Esophagus (tissue), 2 donors: ENCODE results near the gene VPS9D1. TPM values are rescaled to one million over a fixed set of nuclear protein-coding genes. Genes with fewer than 3 reads are reported as not detected.
A peak's percentile ranks its signal among the peaks of the same experiment; 100 is the strongest.
"Not testable (repeated sequence)": the region's sequence is repeated elsewhere in the genome, so short reads cannot be mapped to it uniquely, and the experiment has no call there.

Experiments used
- H3K27ac ChIP-seq, 2 donors: one replicate each; pipeline ENCODE4 v1.5.1; 2013; ENCODE audit warnings: low read depth in 2 of 2, mild to moderate bottlenecking in 2 of 2, inconsistent platforms in 1 of 2, low read length in 1 of 2, moderate library complexity in 1 of 2
- H3K27me3 ChIP-seq, 2 donors: one replicate each; pipeline ENCODE4 v1.6.1; 2013; ENCODE audit warnings: low read length in 2 of 2, control low read depth in 1 of 2, mild to moderate bottlenecking in 1 of 2; ENCODE audit not compliant: insufficient read depth in 2 of 2, control insufficient read depth in 1 of 2
- H3K36me3 ChIP-seq, 2 donors: one replicate each; pipeline ENCODE4 v1.6.1; 2013; ENCODE audit warnings: low read length in 1 of 2; ENCODE audit not compliant: control insufficient read depth in 2 of 2, insufficient read depth in 2 of 2
- H3K4me1 ChIP-seq, 2 donors: one replicate each; pipeline ENCODE4 v1.6.1; 2013; ENCODE audit warnings: low read length in 1 of 2; ENCODE audit not compliant: control insufficient read depth in 2 of 2, insufficient read depth in 2 of 2
- H3K4me3 ChIP-seq, 2 donors: one replicate each; pipeline ENCODE4 v1.5.1; 2013; ENCODE audit warnings: low read length in 2 of 2, mild to moderate bottlenecking in 2 of 2, low read depth in 1 of 2, moderate library complexity in 1 of 2
- H3K9me3 ChIP-seq, 2 donors: one replicate each; pipeline ENCODE4 v1.6.1; 2013; ENCODE audit warnings: mild to moderate bottlenecking in 2 of 2, low read depth in 1 of 2, low read length in 1 of 2, moderate library complexity in 1 of 2; ENCODE audit not compliant: control insufficient read depth in 2 of 2, insufficient read depth in 1 of 2
- WGBS, 2 donors: extraction: QIAGEN DNeasy Blood & Tissue Kit; methylation state at CpG; one replicate each; pipeline ENCODE4 v1.1.7; 2013; 5-methylcytosine and 5-hydroxymethylcytosine counted together
- polyA plus RNA-seq, 2 donors: library from polyadenylated mRNA; stranded (reverse); fragments of 200-250 nt; gene quantifications; one replicate each; pipeline ENCODE4 v1.2.3, GENCODE V29; 2013
- donor health status: healthy with polysubstance abuse.
- donor health status: Bipolar disorder and iron deficiency.

The VPS9D1 gene
- polyA plus RNA-seq, 2 donors, result 26.4 to 37.5 TPM

GRCh38 chr16:89704281-89704680, 16.4 kb downstream of the VPS9D1 start:
- Histone ChIP-seq H3K4me3 (no peak overlapping the region), H3K4me1 (peaks cover 3 to 14% of the 10 kb centered on the region in 2 donors), H3K27me3 (no peaks in the 10 kb centered on the region), H3K27ac (no peak overlapping the region), H3K9me3 (peaks cover 0 to 2% of the 10 kb centered on the region in 2 donors), H3K36me3 (peaks cover 0 to 11% of the 10 kb centered on the region in 2 donors)
- 78 to 85% methylated on average over 13 of the region's 13 CpGs for WGBS, 2 donors

DNA sequence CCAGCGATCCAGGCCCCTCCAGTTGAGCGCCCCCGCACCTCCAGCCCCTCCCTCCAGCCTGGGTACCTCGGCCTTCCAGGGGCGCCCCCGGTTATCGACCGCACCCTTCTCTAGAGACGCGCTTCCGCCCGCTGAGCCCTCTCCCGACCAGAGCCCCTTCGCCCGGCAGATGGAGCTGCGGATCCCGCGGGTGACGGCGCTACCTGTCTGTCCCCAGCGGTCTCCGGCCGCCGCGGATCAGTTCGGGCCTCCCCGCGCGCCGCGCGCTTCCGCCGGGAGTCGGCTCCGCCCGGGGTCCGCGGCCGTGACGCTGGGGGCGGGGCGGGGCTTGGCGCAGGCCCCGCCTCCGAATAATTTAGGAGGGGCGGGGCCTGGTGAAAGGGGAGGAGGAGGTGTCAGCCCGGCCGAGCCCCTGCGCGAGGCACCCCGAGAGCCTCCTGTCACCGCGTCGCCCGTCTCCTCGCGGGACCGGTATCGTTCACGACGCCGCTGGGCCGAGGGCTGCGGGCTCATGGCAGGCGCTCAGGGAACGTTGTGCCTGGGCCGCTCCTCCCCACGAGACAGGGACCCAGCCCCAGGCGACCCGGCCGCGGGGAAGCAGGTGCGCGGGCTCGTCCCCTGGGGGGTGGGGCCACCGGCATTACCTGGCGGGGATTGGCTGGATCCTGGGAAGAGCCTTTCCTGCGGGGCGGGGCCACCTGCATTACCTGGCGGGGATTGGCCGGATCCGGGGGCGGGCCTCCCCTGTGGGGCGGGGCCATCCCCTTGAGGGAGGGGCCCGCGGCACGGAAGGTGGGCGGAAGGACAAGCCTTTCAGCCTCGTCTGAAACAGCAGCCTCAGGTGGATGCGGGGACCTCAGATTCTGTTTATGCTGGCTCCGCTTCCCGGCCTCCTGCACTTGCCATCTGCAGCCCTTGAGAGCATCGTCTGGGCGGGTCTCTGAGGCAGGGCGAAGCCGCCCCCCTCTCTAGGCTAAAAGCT, 19.0 kb downstream of the VPS9D1 start, which contains the start of gene SPATA2L:
TSS of gene SPATA2L (minus strand) at position 281 of the 982 bp plus-strand sequence. CDS start 473 bp downstream, outside the sequence.
- peaks cover 0 to 10% of the 10 kb centered on the region in 2 donors for H3K4me1 ChIP-seq
- H3K36me3 ChIP-seq, result peaks cover 0 to 5% of the 10 kb centered on the region in 2 donors
- peak within 1 kb of the TSS; percentile 55 to 70 for H3K4me3 ChIP-seq
- 1% methylated on average over 65 to 97 of the region's 97 CpGs for WGBS, 2 donors
- H3K27me3 ChIP-seq, result no peaks in the 10 kb centered on the region
- H3K9me3 ChIP-seq, result no peaks in the 10 kb centered on the region
- peak within 1 kb of the TSS; percentile 93 for H3K27ac ChIP-seq

DNA sequence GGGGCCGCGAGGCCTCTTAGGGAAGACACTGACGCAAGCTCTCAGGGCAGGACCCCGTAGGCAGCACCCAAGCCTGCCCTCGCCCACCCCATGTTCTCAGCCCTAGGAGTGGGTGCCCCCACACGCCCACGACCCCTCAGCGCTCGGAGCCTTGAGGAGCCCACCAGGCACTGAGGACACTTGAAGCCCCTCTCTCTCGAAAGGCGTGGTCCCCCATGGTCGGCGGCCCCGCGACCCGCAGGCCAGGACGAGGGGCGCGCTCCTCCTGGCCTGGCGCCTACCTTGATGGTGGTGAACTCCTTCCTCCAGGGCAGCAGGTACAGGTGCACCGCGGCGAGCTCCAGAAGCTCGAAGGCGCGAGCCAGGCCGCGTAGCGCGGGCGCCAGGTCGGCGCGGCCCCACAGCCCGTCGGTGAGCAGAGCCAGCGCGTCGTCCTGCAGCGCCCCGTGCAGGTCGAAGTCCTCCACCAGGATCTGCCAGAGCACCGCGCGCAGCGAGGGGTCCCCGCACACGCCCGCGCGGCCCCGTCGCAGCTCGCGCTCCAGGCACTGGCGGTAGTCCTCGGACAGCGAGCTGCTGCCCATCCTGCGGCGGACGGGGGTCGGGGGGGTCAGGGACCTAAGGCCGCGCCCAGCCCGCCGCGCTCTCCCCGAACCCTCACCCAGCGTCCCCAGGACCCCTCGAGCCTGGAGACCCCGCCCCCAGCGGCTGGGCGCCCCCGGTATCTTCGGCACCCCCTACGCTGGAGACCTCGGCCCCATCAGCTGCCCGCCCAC, 19.9 kb downstream of the VPS9D1 start:
- H3K27me3 ChIP-seq, result no peaks in the 10 kb centered on the region
- H3K9me3 ChIP-seq, result no peaks in the 10 kb centered on the region
- H3K4me3 ChIP-seq, result peak overlapping the region; percentile 55 to 70
- peaks cover 0 to 7% of the 10 kb centered on the region in 2 donors for H3K4me1 ChIP-seq
- WGBS, 2 donors, result 1 to 2% methylated on average over 68 to 78 of the region's 78 CpGs
- peaks cover 0 to 5% of the 10 kb centered on the region in 2 donors for H3K36me3 ChIP-seq
- H3K27ac ChIP-seq, result peak overlapping the region; percentile 93

- Histone ChIP-seq H3K9me3 (no peaks in the 10 kb centered on the region), H3K36me3 (peaks cover 0 to 6% of the 10 kb centered on the region in 2 donors), H3K4me3 (peak overlapping the region; percentile 55 to 70), H3K27me3 (no peaks in the 10 kb centered on the region), H3K27ac (peak overlapping the region; percentile 93), H3K4me1 (peaks cover 0 to 7% of the 10 kb centered on the region in 2 donors)
- 0 to 1% methylated on average over 29 to 30 of the region's 30 CpGs for WGBS, 2 donors
Measured at GRCh38 chr16:89700100-89700648, 20.5 kb downstream of the VPS9D1 start.

DNA sequence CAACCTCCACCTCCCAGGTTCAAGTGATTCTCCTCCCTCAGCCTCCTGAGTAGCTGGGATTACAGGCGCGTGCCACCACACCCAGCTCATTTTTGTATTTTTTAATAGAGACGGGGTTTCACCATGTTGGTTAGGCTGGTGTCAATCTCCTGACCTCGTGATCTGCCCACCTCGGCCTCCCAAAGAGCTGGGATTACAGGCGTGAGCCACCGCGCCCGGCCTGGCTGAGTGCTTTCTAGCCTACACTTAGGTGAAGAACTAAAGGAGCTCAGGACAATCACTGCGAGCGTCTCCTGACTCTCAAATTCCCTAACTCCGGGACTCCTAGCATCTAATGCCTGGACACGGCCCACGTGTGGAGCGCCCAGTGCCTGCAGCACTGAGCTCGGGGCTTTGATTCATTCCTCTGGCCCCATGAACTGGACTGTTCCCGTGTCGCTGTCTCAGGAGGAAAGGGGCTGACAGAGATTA, 21.0 kb downstream of the VPS9D1 start:
- H3K4me1 ChIP-seq, H3K27me3 ChIP-seq, H3K4me3 ChIP-seq, H3K9me3 ChIP-seq, H3K36me3 ChIP-seq: not testable (repeated sequence)
- H3K27ac ChIP-seq, result peak overlapping the region; percentile 35 to 36
- 54 to 55% methylated on average over 18 of the region's 18 CpGs for WGBS, 2 donors

DNA sequence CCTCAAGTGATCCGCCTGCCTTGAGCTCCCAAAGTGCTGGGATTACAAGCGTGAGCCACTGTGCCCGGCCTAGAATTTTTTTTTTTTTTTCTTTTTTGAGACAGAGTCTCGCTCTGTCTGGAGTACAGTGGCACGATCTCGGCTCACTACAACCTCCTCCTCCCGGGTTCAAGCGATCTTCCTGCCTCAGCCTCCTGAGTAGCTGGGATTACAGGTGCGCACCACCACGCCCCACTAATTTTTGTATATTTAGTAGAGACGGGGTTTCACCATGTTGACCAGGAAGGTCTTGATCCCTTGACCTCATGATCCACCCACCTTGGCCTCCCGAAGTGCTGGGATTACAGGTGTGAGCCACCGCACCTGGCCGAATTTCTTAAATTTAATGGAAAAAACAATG, 22.0 kb downstream of the VPS9D1 start:
- H3K4me1 ChIP-seq, H3K27ac ChIP-seq, H3K4me3 ChIP-seq, H3K9me3 ChIP-seq, H3K27me3 ChIP-seq: not testable (repeated sequence)
- 95 to 96% methylated on average over 14 of the region's 14 CpGs for WGBS, 2 donors
- H3K36me3 ChIP-seq, result peaks cover 5 to 17% of the 10 kb centered on the region in 2 donors

- no peaks in the 10 kb centered on the region for H3K9me3 ChIP-seq
- no peak overlapping the region for H3K27ac ChIP-seq
- WGBS, 2 donors, result 82 to 83% methylated on average over 27 to 32 of the region's 32 CpGs
- no peak overlapping the region for H3K4me3 ChIP-seq
- peaks cover 0 to 9% of the 10 kb centered on the region in 2 donors for H3K4me1 ChIP-seq
- no peaks in the 10 kb centered on the region for H3K27me3 ChIP-seq
- peaks cover 5 to 25% of the 10 kb centered on the region in 2 donors for H3K36me3 ChIP-seq
Measured at GRCh38 chr16:89697616-89698331, 22.9 kb downstream of the VPS9D1 start.

GRCh38 chr16:89697161-89697615, 23.5 kb downstream of the VPS9D1 start:
- no peaks in the 10 kb centered on the region for H3K27me3 ChIP-seq
- H3K9me3 ChIP-seq, result no peaks in the 10 kb centered on the region
- 86 to 90% methylated on average over 18 to 19 of the region's 19 CpGs for WGBS, 2 donors
- H3K4me3 ChIP-seq, result no peak overlapping the region
- no peak overlapping the region for H3K27ac ChIP-seq
- peaks cover 0 to 9% of the 10 kb centered on the region in 2 donors for H3K4me1 ChIP-seq
- H3K36me3 ChIP-seq, result peaks cover 5 to 27% of the 10 kb centered on the region in 2 donors
